ENCODE data around the gene KRT72.

- TF ChIP-seq CTCF (conservative IDR thresholded peaks at IDR 0.05; ENCODE audit: low read length) (no peak), EZH2phosphoT487 (IDR thresholded peaks at IDR 0.05; ENCODE audit: borderline replicate concordance) (no peak)
Observed at GRCh38 chr12:52555577-52555976, 45.7 kb downstream of the KRT72 start.

Data from Loucy (cell line).